ENCODE measurements around the gene PCBP3. TPM values are rescaled to one million over a fixed set of nuclear protein-coding genes. Genes with fewer than 3 reads are reported as not detected.

PCBP3 gene
- total and polyA plus RNA-seq, 2 donors from 2014 or later = 2.3 to 5.4 TPM

- Histone ChIP-seq H3K9me3 (ENCODE audit: control insufficient read depth in 2 of 3, insufficient read depth in 1 of 3, low read length in 3 of 3) (peaks cover 3 to 8% (median 4%) of the 10 kb centered on the region in 3 donors), H3K27ac (ENCODE audit: low read depth in 2 of 2, low read length in 2 of 2) (no peak overlapping the region), H3K4me1 (ENCODE audit: control insufficient read depth in 2 of 3, insufficient read depth in 2 of 3, low read depth in 1 of 3, low read length in 3 of 3) (no peaks in the 10 kb centered on the region), H3K4me3 (ENCODE audit: low read length in 3 of 3) (no peak overlapping the region), H3K36me3 (ENCODE audit: control insufficient read depth in 2 of 3, insufficient read depth in 3 of 3, low read length in 3 of 3) (no peaks in the 10 kb centered on the region), H3K9ac (ENCODE audit: low read length in 3 of 3) (no peak overlapping the region), H3K27me3 (ENCODE audit: control insufficient read depth, insufficient read depth, low read length) (no peaks in the 10 kb centered on the region)
- TF ChIP-seq CTCF (IDR thresholded peaks at IDR 0.05; ENCODE audit: borderline replicate concordance, extremely low read depth, insufficient read depth) = no peak
- no peak for DNase-seq
- no peak for FAIRE-seq
- intact Hi-C loops (cut with DNase I) = no loop called here
Observed at GRCh38 chr21:45844181-45844580, 200.7 kb downstream of the PCBP3 start.

- no peak for FAIRE-seq
- Histone ChIP-seq H3K4me3 (ENCODE audit: low read length in 3 of 3) (no peak overlapping the region), H3K9ac (ENCODE audit: low read length in 3 of 3) (no peak overlapping the region), H3K27ac (ENCODE audit: low read depth in 2 of 2, low read length in 2 of 2) (no peak overlapping the region), H3K4me1 (ENCODE audit: control insufficient read depth in 2 of 3, insufficient read depth in 2 of 3, low read depth in 1 of 3, low read length in 3 of 3) (no peaks in the 10 kb centered on the region), H3K36me3 (ENCODE audit: control insufficient read depth in 2 of 3, insufficient read depth in 3 of 3, low read length in 3 of 3) (no peaks in the 10 kb centered on the region), H3K27me3 (ENCODE audit: control insufficient read depth, insufficient read depth, low read length) (no peaks in the 10 kb centered on the region), H3K9me3 (ENCODE audit: control insufficient read depth in 2 of 3, insufficient read depth in 1 of 3, low read length in 3 of 3) (peaks cover 3 to 8% (median 4%) of the 10 kb centered on the region in 3 donors)
- DNase-seq = no peak
- intact Hi-C loops (cut with DNase I) = no loop called here
- TF ChIP-seq CTCF (IDR thresholded peaks at IDR 0.05; ENCODE audit: borderline replicate concordance, extremely low read depth, insufficient read depth) = no peak
Observed at GRCh38 chr21:45845063-45845769, 201.7 kb downstream of the PCBP3 start.

GRCh38 chr21:45845770-45846090 is 202.2 kb downstream of the PCBP3 start:
- Histone ChIP-seq H3K4me3 (ENCODE audit: low read length in 3 of 3) (no peak overlapping the region), H3K36me3 (ENCODE audit: control insufficient read depth in 2 of 3, insufficient read depth in 3 of 3, low read length in 3 of 3) (no peaks in the 10 kb centered on the region), H3K9me3 (ENCODE audit: control insufficient read depth in 2 of 3, insufficient read depth in 1 of 3, low read length in 3 of 3) (peaks cover 3 to 5% (median 4%) of the 10 kb centered on the region in 3 donors), H3K27ac (ENCODE audit: low read depth in 2 of 2, low read length in 2 of 2) (no peak overlapping the region), H3K4me1 (ENCODE audit: control insufficient read depth in 2 of 3, insufficient read depth in 2 of 3, low read depth in 1 of 3, low read length in 3 of 3) (no peaks in the 10 kb centered on the region), H3K27me3 (ENCODE audit: control insufficient read depth, insufficient read depth, low read length) (no peaks in the 10 kb centered on the region), H3K9ac (ENCODE audit: low read length in 3 of 3) (no peak overlapping the region)
- DNase-seq (no peak), FAIRE-seq (no peak)
- intact Hi-C loops (cut with DNase I) = no loop called here
- no peak for TF ChIP-seq CTCF (IDR thresholded peaks at IDR 0.05; ENCODE audit: borderline replicate concordance, extremely low read depth, insufficient read depth)

All from kidney (tissue), 14 donors.